Aorta (tissue), 5 donors: ENCODE measurements around the gene KIAA1755. TPM values are rescaled to one million over a fixed set of nuclear protein-coding genes. Genes with fewer than 3 reads are reported as not detected.

Source experiments
- ATAC-seq: fragments of 200-7000 bp; cut with Tn5 transposase; one replicate; pipeline ENCODE4 v1.9.1; 2022; ENCODE audit warnings: moderate library complexity; ENCODE audit not compliant: low FRiP score
- DNase-seq, 2 donors: peaks; one replicate each; pipeline ENCODE4 v3.0.0-alpha.2; 2020
- H3K27ac ChIP-seq, 2 donors: one replicate each; pipeline ENCODE4 v1.5.1; 2013; ENCODE audit warnings: low read length in 2 of 2, mild to moderate bottlenecking in 2 of 2, moderate library complexity in 2 of 2, control low read depth in 1 of 2, inconsistent platforms in 1 of 2, low read depth in 1 of 2
- H3K27me3 ChIP-seq, 2 donors: one replicate each; pipeline ENCODE4 v1.6.1; 2013; ENCODE audit warnings: control low read depth in 1 of 2, low read length in 1 of 2, mild to moderate bottlenecking in 1 of 2, moderate library complexity in 1 of 2; ENCODE audit not compliant: insufficient read depth in 2 of 2, control insufficient read depth in 1 of 2
- H3K36me3 ChIP-seq, 2 donors: one replicate each; pipeline ENCODE4 v1.6.1; 2013; ENCODE audit warnings: control low read depth in 1 of 2, low read length in 1 of 2, mild to moderate bottlenecking in 1 of 2; ENCODE audit not compliant: insufficient read depth in 2 of 2, control insufficient read depth in 1 of 2
- H3K4me1 ChIP-seq, 2 donors: one replicate each; pipeline ENCODE4 v1.6.1; 2013; ENCODE audit warnings: low read length in 2 of 2, control low read depth in 1 of 2, mild to moderate bottlenecking in 1 of 2, moderate library complexity in 1 of 2; ENCODE audit not compliant: insufficient read depth in 2 of 2, control insufficient read depth in 1 of 2
- H3K4me3 ChIP-seq, 2 donors: one replicate each; pipeline ENCODE4 v1.5.1; 2013; ENCODE audit warnings: low read length in 2 of 2, control low read depth in 1 of 2, mild to moderate bottlenecking in 1 of 2
- H3K9me3 ChIP-seq: one replicate; pipeline ENCODE4 v1.6.1; 2013; ENCODE audit warnings: mild to moderate bottlenecking, low read length; ENCODE audit not compliant: control insufficient read depth
- WGBS, 2 donors: extraction: QIAGEN DNeasy Blood & Tissue Kit; methylation state at CpG; one replicate each; pipeline ENCODE4 v1.1.7; 2013; 5-methylcytosine and 5-hydroxymethylcytosine counted together
- intact Hi-C, 2 donors: fragments of 100-400 bp; cut with DNase I; formaldehyde crosslinking; loops; one replicate each; pipeline versions ENCODE4 v1.14.2 to v1.15.0; 2022
- polyA plus RNA-seq, 2 donors: library from polyadenylated mRNA; stranded (reverse); fragments of 200-250 nt; gene quantifications; one replicate each; pipeline ENCODE4 v1.2.3, GENCODE V29; 2013
- total RNA-seq, 2 donors: library from RNA; stranded (reverse); fragmentation: NEBNext Ultra II Directional; extraction: Animal tissue kit (Norgen Biotek cat#: 25700); gene quantifications; one replicate each; pipeline ENCODE4 v1.2.1, GENCODE V29; 2021
- donor health status: healthy with polysubstance abuse.
- donor health status: Bipolar disorder and iron deficiency.
- donor health status: DM: no; HTN: no; CAD: no.
- donor health status: DM: no; HTN: no; CAD: no.
- donor health status: DM: yes; HTN: yes; CAD: no.

The KIAA1755 gene
- total and polyA plus RNA-seq, 4 donors: 2.0 to 46.4 (median 20.6) TPM

DNA sequence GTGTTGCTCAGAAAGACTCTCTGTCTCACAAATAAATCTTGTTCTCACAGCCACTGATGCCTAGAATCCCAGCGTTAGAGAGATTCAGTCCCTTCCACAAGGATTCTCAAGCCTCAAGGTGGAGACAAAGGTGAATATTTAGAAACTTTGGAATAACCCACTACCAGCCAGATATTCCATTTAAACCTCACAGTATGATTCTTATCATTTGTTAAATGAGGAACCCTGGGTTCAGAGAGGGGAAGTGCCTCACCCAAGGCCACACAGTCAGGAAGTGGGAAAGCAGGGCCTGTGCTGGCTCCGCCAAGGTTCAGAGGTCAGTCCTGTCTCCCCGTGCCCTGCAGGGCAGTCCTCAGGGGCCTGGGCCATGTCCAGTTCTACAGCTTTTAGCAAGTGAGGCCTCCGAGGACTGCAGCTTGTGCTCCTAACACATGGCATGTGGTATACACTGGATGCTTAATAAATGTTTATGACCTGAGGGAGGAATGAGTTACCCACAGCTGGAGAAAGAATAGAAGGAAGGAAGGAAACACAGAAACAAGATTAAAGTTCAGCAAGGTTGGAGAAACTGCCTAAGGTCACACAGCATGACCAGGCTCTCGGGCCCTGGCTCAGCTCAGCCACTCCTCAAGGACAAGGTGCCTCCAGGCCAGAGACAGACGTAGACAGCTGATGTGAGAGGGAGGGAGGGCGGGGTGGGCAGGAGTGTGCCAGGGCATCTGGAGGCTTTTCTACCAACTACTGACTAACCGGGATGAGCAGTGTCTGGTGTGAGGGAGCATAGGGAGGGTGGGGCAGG is 91.5 kb downstream of the KIAA1755 start:
- peak in 1 of 2 donors; percentile 71 for DNase-seq
- ATAC-seq: no peak
- no peaks in the 10 kb centered on the region for H3K27me3 ChIP-seq
- H3K9me3 ChIP-seq: no peaks in the 10 kb centered on the region
- 77 to 90% methylated on average over 7 to 8 of the region's 8 CpGs for WGBS, 2 donors
- H3K27ac ChIP-seq: peak overlapping the region in 1 of 2 donors; percentile 66
- peaks cover 0 to 1% of the 10 kb centered on the region in 2 donors for H3K4me1 ChIP-seq
- H3K36me3 ChIP-seq: no peaks in the 10 kb centered on the region
- H3K4me3 ChIP-seq: no peak overlapping the region
- intact Hi-C loops: loop anchor here (2.0 to 5.0 kb wide), 3 partner anchors 48 to 112 kb away; no protein-coding TSS in a partner anchor

DNA sequence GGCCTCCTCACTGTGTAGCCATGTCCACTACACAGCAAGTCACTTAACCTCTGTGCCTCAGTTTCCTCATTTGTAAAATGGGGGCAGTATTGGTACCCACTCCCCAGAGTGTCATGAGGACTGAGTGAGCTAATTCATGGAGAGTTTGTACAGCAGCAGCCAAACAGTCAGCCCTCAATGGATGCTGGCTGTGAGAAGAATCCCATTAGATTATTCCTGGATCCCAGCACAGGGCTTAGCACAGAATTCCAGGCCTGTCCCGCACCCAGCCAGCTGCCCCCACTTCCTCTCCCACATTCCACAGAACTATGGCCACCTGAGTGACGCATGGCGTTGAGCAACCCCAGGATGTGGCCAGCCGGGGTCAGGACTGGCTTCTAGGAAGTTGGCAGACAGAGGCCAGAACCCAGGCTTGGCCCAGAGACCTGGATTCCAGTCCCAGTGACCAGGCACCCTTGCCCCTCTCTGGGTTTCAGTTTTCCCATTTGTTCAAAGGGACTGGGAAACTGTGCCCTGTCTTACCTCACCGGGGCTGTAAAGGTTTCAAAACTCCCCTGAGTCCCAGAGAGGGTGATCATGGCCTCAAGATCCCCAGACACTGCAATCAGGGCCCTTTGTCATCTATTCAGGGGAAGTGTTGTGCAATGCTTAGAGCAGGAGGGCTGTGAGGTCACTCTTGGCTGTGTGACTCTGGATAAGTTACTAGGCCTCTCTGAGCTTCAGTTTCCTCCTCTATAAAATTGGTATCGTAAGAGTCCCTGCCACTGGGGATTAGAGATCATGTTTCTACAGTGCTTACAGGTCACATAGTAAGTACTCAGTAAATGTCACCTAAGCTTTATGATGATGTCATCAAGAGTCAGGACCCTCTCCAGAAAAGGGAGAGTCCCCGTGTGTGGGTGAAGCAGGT is 92.4 kb downstream of the KIAA1755 start:
- no peaks in the 10 kb centered on the region for H3K36me3 ChIP-seq
- intact Hi-C loops: loop anchor here (2.0 to 5.0 kb wide), 3 partner anchors 49 to 111 kb away; no protein-coding TSS in a partner anchor
- peaks cover 0 to 1% of the 10 kb centered on the region in 2 donors for H3K4me1 ChIP-seq
- WGBS, 2 donors: 26 to 30% methylated on average over 7 of the region's 7 CpGs
- H3K27me3 ChIP-seq: no peaks in the 10 kb centered on the region
- H3K4me3 ChIP-seq: no peak overlapping the region
- ATAC-seq: peak; percentile 69
- peak overlapping the region in 1 of 2 donors; percentile 66 for H3K27ac ChIP-seq
- no peaks in the 10 kb centered on the region for H3K9me3 ChIP-seq
- peak; percentile 93 to 95 for DNase-seq

DNA sequence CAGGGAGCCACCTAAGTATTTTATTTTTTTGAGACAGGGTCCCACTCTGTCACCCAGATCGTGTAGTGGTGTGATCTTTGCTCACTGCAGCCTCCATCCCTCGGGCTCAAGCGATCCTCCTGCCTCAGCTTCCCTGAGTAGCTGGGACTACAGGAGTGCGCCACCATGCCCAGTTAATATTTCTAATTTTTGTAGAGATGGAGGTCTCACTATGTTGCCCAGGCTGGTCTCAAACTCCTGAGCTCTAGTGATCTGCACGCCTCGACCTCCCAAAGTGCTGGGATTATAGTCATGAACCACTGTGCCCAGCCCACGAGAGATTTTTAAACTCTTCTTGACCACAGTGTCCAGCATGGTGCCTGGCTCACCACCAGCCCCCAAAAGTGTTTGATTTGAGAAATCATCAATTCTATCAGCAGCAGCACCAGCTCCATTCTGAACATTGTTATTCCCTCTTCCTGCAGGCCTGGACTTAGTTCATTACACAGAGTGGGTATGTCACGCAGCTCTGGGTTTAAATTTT is 93.1 kb downstream of the KIAA1755 start:
- Histone ChIP-seq H3K27me3 (no peaks in the 10 kb centered on the region), H3K27ac (peak overlapping the region in 1 of 2 donors; percentile 66), H3K9me3 (no peaks in the 10 kb centered on the region), H3K4me3 (no peak overlapping the region), H3K36me3 (no peaks in the 10 kb centered on the region), H3K4me1 (peaks cover 0 to 1% of the 10 kb centered on the region in 2 donors)
- WGBS, 2 donors: 93 to 94% methylated on average over 8 of the region's 8 CpGs
- intact Hi-C loops: loop anchor here in 1 of 2 donors (5.0 kb wide), 2 partner anchors 50 to 110 kb away; no protein-coding TSS in a partner anchor
- no peak for ATAC-seq
- peak in 1 of 2 donors; percentile 27 for DNase-seq

DNA sequence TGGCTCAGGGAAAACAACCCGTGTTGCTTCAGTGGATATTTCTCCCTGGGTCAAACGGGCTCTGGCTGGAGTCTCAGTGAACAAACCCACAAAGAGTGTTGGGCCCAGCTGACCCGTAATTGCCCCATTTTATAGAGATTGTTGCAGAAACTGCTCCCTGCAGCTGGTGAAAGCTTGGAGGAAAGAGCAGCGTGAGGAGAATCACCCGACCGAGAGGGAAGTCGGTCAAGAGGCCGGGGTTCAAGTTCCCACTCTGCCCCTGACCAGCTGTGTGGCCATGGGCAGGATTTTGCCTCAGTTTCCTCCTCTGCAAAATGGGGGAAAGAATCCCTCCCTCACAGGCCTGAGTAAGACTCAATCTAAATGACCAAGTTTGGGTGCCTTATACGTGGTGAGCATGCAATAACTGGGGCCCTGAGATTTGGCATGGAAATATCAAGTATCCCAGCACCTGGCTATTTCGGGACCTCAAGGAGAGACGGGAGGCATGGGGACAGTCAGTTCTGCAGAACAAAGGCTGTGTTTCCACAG is 93.8 kb downstream of the KIAA1755 start:
- intact Hi-C loops: loop anchor here in 1 of 2 donors (5.0 kb wide), 2 partner anchors 51 to 109 kb away; no protein-coding TSS in a partner anchor
- DNase-seq (peak in 1 of 2 donors; percentile 26), ATAC-seq (no peak)
- peak overlapping the region in 1 of 2 donors; percentile 11 for H3K27ac ChIP-seq
- no peak overlapping the region for H3K4me3 ChIP-seq
- no peaks in the 10 kb centered on the region for H3K27me3 ChIP-seq
- 77 to 78% methylated on average over 11 of the region's 11 CpGs for WGBS, 2 donors
- H3K36me3 ChIP-seq: no peaks in the 10 kb centered on the region
- no peaks in the 10 kb centered on the region for H3K9me3 ChIP-seq
- H3K4me1 ChIP-seq: peaks cover 0 to 1% of the 10 kb centered on the region in 2 donors

DNA sequence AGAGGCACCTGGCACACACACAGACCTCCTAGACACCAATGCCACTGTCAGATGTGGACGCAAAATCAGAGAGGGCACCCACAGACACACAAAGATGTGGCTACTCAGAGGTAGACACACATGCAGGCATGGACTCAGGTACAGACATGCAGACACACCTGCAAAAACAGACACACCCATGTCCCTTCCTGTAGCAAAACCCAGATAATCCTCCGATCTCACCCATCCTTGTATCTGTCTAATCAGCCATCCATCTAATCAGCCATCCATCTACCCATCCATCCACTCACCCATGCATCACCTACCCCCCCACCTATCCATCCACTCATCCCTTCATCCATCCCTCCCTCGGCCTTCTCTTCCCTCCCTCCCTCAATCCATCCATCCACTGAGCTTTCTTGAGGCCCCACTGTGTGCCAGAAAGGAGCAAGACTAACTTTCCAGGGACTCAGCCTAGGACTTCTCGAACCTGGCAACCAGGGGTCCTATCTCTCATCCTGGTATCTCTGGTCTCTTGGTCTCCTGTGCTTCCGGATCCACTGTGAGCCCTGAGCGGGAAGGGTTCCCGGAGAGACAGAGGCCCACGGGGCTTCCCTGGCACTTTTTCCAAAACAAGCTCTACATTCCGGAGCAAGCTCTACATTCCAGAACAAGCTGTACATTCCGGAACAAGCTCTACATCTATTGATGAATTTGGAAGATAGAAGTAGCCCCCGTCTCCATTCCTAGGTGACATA is 94.4 kb downstream of the KIAA1755 start:
- 49 to 55% methylated on average over 11 of the region's 11 CpGs for WGBS, 2 donors

DNA sequence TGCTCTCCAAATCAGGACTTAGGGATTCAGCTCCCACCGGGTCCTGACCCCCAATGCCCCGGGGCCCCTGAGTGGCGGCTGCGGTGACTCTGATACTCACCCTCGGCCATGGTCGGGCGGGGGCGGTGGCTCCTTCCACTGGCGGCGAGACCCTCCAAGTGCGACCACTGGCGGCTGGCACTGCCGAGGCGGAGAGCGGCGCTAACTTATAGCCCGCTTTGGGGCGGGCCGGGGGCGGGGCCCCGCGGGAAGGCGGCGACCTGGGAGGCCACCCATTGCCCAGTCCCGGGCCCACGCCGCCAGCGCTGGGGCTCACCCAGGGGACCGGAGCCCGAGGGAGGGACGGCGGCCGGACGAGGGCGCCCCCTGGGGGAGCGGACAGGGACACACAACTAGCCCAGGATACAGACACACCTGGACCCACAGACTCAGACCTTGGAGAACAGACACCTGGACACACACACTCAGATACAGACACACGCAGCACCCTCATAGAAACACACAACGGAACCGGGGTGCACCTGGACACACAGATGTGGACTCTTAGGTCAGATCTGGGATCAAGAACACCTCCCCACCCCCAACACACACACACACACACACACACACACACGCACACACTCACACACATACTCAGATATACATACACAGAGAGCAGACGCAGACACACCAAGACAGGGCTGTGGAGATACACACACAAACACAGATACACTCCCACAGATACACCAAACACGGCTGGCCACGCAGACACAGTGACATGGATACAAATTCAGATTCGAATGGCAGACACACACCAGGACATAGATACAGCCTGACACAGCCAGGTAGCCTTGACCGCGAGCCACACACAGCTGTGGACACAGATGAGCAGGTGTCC is 95.2 kb downstream of the KIAA1755 start, which contains the start of gene TGM2:
TSS of gene TGM2 (minus strand) at position 182 of the 877 bp plus-strand sequence. CDS start at position 110, 72 bp downstream.
- H3K4me1 ChIP-seq: peaks cover 0 to 1% of the 10 kb centered on the region in 2 donors
- ATAC-seq (peak; percentile 89), DNase-seq (peak; percentile 89 to 96)
- H3K27ac ChIP-seq: peak within 1 kb of the TSS in 1 of 2 donors; percentile 71
- no peaks in the 10 kb centered on the region for H3K27me3 ChIP-seq
- H3K36me3 ChIP-seq: no peaks in the 10 kb centered on the region
- no peaks in the 10 kb centered on the region for H3K9me3 ChIP-seq
- H3K4me3 ChIP-seq: peak within 1 kb of the TSS; percentile 35 to 38
- 10% methylated on average over 41 to 46 of the region's 46 CpGs for WGBS, 2 donors
- intact Hi-C loops: loop anchor here (1.0 to 5.0 kb wide), 5 partner anchors 52 to 108 kb away; no protein-coding TSS in a partner anchor

More for the DNA sequence above, 94.4 kb downstream of the KIAA1755 start:
- H3K9me3 ChIP-seq: no peaks in the 10 kb centered on the region
- H3K36me3 ChIP-seq: no peaks in the 10 kb centered on the region
- H3K27me3 ChIP-seq: no peaks in the 10 kb centered on the region
- no peak for ATAC-seq
- peaks cover 0 to 1% of the 10 kb centered on the region in 2 donors for H3K4me1 ChIP-seq
- intact Hi-C loops: loop anchor here (1.0 to 5.0 kb wide), 5 partner anchors 51 to 109 kb away; no protein-coding TSS in a partner anchor
- DNase-seq: peak in 1 of 2 donors; percentile 72
- H3K4me3 ChIP-seq: no peak overlapping the region
- peak overlapping the region in 1 of 2 donors; percentile 38 for H3K27ac ChIP-seq

DNA sequence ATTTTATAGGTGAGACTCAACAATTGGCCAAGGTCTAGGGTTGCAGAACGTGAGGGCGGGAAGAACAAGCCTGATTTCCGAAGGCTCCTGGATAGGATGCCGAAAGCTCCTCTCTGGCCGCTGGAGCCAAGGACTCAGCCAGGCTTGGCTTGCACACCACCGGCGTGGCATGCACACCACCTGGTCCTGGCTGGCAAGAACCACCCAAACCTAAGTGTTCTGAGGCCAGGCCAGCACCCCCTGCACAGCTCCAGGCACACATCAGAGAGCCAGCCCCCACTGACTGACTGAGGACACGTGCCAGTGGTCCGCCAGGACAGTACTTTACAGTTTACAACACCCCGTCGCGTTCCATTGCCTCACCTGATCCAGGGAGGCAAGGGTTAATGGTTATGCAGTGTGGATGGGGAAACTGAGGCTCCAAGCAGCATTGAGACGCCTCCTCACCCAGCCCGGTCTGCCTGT is 95.9 kb downstream of the KIAA1755 start:
- H3K36me3 ChIP-seq: no peaks in the 10 kb centered on the region
- intact Hi-C loops: loop anchor here (1.0 to 5.0 kb wide), 5 partner anchors 53 to 107 kb away; no protein-coding TSS in a partner anchor
- H3K27me3 ChIP-seq: no peaks in the 10 kb centered on the region
- peak overlapping the region; percentile 35 to 38 for H3K4me3 ChIP-seq
- ATAC-seq: no peak
- H3K27ac ChIP-seq: peak overlapping the region in 1 of 2 donors; percentile 71
- H3K9me3 ChIP-seq: no peaks in the 10 kb centered on the region
- DNase-seq: peak in 1 of 2 donors; percentile 71
- peaks cover 0 to 1% of the 10 kb centered on the region in 2 donors for H3K4me1 ChIP-seq
- WGBS, 2 donors: 7 to 8% methylated on average over 14 of the region's 14 CpGs
